Activated T-helper 1 cell treated with anti-CD3 and anti-CD28 coated beads, Interleukin-12 subunit alpha, Interleukin-12 subunit beta, Interleukin-2, Interleukin-4 antibody, amounts not matched to agents 30 ng/mL and 10 ng/mL and 1 ng/mL, durations not matched to agents 14 hours and 24 hours and 36 hours (primary cell): ENCODE results near the gene ANKDD1B. TPM values are rescaled to one million over a fixed set of nuclear protein-coding genes. Genes with fewer than 3 reads are reported as not detected.

Source experiments
- total RNA-seq: library from RNA; stranded (reverse); gene quantifications from 2 replicates; pipeline ENCODE4 v1.2.3, GENCODE V29; 2022

ANKDD1B gene
- total RNA-seq, 1 donor from 2014 or later: 0.18 TPM

Other genes with a start within 250 kb of the ANKDD1B start
- 41.0 and 43.4 TPM in 2 replicates for gene CERT1, start 99.8 kb upstream of the ANKDD1B start, total RNA-seq
- 38.0 and 40.4 TPM in 2 replicates for gene POLK, start 99.6 kb upstream of the ANKDD1B start, total RNA-seq
- 20.7 and 24.2 TPM in 2 replicates for gene POC5, start 106.0 kb downstream of the ANKDD1B start, total RNA-seq